HG03460 (cell line): ENCODE data around the gene INHBC.
"Not testable (repeated sequence)": the region's sequence is repeated elsewhere in the genome, so short reads cannot be mapped to it uniquely, and the experiment has no call there.

Source experiments
- ATAC-seq: cut with Tn5 transposase; IDR thresholded peaks from one replicate; pipeline ENCODE4 v1.9.1; 2021; ENCODE audit not compliant: unreplicated experiment

Gene INHBC

DNA sequence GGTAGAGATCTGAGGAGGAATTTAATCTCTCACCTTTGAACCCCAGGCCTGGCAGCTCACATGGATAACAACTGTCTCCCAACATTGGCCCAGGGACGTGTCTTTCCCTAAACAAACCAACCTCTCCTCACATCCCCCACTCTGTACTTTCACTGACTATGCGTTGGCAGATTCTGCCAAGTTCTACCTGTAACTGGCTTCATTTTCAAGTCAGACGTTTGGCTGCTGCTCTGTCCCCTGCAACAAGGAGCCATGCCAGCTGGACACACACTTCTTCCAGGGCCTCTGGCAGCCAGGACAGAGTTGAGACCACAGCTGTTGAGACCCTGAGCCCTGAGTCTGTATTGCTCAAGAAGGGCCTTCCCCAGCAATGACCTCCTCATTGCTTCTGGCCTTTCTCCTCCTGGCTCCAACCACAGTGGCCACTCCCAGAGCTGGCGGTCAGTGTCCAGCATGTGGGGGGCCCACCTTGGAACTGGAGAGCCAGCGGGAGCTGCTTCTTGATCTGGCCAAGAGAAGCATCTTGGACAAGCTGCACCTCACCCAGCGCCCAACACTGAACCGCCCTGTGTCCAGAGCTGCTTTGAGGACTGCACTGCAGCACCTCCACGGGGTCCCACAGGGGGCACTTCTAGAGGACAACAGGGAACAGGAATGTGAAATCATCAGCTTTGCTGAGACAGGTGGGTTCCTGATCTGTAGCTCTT, at the start of gene INHBC:
Gene INHBC (plus strand): TSS at position 268 of the 707 bp plus-strand sequence. CDS start 103 bp downstream, at position 371.
- no peak for ATAC-seq

DNA sequence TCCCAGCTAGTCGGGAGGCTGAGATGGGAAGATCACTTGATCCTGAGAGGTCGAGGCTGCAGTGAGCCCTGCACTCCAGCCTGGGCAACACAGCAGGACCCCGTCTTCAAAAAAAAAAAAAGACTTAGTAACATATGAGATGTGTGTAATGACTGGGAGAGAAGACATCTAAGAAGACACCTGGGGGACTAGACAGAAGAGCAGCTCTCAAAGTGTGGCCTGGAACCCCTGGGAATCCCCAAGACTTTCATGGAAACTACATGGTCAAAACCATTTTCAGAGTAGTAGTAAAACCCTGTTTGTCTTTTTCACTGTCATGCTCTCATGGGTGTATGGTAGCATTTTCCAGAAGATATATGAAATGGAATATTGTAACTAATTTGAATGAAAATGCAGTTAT, 49.0 kb upstream of the INHBC start:
- ATAC-seq, result no peak

DNA sequence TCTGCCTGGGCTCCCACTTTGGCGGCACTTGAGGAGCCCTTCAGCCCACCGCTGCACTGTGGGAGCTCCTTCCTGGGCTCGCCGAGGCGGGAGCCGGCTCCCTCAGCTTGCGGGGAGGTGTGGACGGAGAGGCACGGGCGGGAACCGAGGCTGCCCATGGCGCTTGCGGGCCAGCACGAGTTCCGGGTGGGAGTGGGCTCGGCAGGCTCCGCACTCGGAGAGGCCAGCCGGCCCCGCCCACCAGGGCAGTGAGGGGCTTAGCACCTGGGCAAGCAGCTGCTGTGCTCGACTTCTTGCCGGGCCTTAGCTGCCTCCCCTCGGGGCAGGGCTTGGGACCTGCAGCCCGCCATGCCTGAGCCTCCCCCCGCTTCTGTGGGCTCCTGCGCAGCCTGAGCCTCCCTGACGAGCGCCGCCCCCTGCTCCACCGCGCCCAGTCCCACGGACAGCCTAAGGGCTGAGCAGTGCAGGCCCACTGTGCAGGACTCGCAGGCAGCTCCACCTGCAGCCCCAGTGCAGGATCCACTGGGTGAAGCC, 48.3 kb upstream of the INHBC start:
- ATAC-seq, result no peak

DNA sequence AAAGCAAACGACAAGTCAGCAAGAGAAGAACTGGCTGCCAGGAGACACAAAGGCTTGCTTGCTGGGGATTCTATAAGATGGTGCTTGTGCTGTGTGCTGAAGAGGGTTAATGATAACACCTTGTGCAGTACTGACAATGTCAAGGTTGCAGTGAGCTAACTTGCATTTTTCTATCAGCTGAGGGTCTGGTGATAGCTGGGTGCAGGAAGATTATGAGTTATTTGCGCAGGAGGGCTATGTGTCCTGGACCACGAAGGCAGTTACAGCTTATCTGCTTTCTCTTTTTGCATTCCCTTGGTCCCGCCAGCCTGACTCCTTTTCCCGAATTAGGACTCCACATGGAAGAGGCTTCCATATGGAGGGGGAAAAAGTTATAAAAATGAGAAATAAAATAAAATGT, 46.2 kb upstream of the INHBC start:
- ATAC-seq, result no peak

GRCh38 chr12:57389033-57389432, 45.6 kb upstream of the INHBC start:
- no peak for ATAC-seq

DNA sequence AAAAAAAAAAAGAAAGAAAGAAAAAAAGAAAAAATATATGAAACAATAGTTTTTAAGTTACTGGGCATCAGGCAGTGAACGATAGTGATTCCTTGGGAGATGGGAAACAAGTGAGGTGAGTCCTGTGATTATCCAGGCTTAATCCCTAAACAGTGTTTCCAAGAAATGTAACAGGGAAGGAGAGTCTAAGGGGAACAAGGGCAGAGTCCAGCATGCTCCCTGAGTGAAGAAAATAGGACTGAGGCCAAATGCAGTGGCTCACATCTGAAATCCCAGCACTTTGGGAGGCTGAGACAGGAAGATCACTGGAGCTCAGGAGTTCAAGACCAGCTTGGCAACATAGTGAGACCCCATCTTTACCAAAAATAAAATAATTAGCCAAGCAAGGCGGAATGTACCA, 44.4 kb upstream of the INHBC start:
- ATAC-seq, result no peak

GRCh38 chr12:57395121-57395520, 39.5 kb upstream of the INHBC start:
- no peak for ATAC-seq

DNA sequence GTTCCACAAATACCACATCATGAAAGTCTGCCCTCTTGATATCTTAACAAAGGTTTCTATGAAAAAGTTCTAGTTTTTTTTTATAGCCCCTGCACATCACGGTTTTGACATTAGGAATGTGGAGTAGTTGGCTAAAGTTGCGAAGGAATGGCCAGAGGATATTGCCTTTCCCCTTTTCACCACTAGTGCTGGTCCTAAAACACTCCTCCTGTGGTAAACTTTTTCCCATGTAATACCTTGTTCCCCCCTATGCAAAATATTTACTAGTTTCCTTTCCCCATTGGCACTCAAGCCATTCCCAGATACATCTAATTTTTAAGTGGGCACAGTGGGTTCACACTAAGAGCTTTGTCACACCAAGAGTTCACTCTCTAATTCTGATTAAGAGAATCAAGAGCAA, 37.1 kb upstream of the INHBC start:
- ATAC-seq, result no peak

GRCh38 chr12:57399718-57400463, 34.7 kb upstream of the INHBC start:
- not testable (repeated sequence) for ATAC-seq

DNA sequence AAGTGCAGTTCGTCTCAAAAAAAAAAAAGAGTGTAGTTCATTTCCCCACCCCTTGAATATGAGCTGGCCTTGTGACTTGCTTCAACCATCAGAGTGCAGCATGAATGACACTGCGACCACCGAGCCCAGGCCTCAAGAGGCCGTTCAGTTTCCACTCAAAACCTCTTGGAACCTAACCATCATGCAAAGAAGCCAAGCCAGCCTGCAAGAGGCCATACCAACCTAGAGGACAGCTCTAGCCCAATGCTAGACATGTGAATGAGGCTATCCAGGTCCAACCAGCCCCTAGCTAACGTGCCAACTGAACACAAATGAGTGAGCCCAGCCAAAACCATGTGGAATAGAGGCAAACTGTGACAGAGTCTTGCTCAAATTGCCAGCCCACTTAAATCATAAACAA, 33.4 kb upstream of the INHBC start:
- no peak for ATAC-seq

DNA sequence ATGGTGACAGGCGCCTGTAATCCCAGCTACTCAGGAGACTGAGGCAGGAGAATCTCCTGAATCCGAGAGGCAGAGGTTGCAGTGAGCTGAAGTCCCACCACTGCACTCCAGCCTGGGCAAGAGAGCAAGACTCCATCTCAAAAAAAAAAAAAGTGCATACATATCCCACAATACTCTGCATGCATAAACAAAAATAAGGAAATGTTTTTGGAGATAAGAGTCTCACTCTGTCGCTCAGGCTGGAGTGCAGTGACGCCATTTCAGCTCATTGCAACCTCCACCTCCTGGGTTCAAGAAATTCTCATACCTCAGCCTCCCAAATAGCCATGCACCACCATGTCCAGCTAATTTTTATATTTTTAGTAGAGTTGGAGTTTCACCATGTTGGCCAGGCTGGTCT, 32.4 kb upstream of the INHBC start:
- not testable (repeated sequence) for ATAC-seq

- no peak for ATAC-seq
Measured at GRCh38 chr12:57404966-57405640, 29.5 kb upstream of the INHBC start.

- no peak for ATAC-seq
Measured at GRCh38 chr12:57410534-57410933, 24.1 kb upstream of the INHBC start.

- ATAC-seq, result not testable (repeated sequence)
Measured at GRCh38 chr12:57414160-57414559, 20.4 kb upstream of the INHBC start.

- ATAC-seq, result no peak
Measured at GRCh38 chr12:57415088-57415487, 19.5 kb upstream of the INHBC start.

DNA sequence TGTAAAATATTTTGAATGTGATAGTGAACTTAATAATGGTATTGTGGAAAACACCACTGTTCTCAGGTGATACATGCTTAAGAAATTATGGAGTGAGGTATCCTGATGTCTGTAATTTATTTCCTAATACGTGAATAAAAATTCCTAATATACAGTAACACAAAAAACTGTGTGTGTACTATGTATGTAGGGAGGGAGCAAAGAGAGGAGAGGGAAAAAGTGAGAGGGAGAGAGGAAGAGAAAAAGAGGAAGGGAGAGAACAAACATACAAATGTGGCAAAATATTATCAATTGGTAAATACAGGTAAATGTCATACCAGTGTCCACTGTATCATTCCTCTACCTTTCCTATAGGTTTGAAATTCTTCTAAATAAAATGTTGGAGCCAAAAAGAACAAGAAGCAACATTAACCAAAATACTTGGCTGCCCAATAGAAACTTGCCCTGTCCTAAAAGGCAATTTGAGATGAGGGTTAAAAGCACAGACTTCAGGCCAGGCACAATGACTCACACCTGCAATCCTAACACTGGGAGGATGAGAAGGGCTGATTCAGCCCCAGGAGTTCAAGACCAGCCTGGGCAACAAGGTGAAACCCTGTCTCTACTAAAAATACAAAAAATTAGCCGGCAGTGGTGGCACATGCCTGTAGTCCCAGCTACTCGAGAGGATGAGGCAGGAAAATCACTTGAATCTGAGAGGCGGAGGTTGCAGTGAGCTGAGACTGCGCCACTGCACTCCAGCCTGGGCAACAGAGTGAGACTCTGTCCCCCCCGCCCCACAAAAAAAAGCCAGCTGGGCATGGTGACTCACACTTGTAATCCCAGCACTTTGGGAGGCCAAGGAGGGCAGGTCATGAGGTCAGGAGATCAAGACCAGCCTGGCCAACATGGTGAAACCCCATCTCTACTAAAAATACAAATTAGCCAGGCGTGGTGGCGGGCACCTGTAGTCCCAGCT, 18.3 kb upstream of the INHBC start:
- no peak for ATAC-seq

DNA sequence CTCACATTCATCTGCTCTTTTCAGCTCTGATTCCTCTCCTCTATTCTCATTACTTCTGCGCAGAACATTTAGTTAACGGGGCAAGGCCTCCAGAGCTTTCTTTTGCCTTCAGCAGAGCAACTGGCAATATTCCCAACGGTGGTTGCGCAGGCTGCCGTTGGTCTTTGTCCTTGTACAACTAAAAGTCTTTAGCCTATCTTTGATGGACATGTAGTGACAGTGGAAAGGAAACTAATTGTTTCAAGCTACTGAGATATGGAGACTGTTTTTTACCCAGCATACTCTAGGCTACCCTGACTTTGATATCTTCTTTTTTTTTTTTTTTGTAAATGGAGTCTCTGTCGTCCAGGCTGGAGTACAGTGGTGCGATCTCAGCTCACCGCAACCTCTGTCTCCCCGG, 16.3 kb upstream of the INHBC start:
- ATAC-seq, result no peak

DNA sequence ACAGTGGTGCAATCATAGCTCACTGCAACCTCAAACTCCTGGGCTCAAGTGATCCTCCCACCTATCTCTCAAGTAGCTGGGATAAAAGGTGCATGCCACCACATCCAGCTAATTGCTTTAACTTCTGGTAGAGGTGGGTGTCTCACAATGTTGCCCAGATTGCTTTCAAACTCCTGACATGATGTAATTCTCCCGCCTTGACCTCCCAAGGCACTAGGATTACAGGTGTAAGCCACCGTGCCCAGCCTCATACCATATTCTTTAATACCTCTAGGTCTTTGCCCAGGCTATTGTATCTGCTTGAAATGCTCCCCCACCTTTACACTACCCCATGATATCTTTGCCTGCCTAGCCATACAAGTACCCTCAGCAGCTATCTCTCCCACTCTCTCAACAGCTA, 15.1 kb upstream of the INHBC start:
- no peak for ATAC-seq

- ATAC-seq, result no peak
Measured at GRCh38 chr12:57420482-57420881, 14.1 kb upstream of the INHBC start.

DNA sequence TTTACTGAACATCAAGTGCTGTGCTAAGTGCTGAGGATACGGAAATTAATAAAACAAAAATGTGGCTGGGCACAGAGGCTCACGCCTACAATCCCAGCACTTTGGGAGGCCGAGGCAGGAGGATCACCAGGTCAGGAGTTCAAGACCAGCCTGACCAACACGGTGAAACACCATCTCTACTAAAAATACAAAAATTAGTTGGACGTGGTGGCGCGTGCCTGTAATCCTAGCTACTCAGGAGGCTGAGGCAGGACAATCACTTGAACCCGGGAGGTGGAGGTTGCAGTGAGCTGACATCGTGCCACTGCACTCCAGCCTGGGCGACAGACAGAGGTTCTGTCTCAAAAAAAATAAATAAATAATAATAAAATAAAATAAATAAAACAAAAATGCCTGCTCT, 7.6 kb upstream of the INHBC start:
- not testable (repeated sequence) for ATAC-seq

- no peak for ATAC-seq
Measured at GRCh38 chr12:57428965-57429364, 5.6 kb upstream of the INHBC start.
